ENCODE measurements around the gene TCTN3.
"Not testable (repeated sequence)": the region's sequence is repeated elsewhere in the genome, so short reads cannot be mapped to it uniquely, and the experiment has no call there.

Gene TCTN3

GRCh38 chr10:95730233-95730632 lies 36.5 kb upstream of the TCTN3 start:
- no peak for DNase-seq (ENCODE audit: extremely low read depth, low read depth)
- H3K4me3 ChIP-seq (replicated peaks; ENCODE audit: low read depth, low read length), result no peak overlapping the region
- TF ChIP-seq CTCF (IDR thresholded peaks at IDR 0.05; ENCODE audit: low read depth, low read length, missing control alignments), result no peak

DNA sequence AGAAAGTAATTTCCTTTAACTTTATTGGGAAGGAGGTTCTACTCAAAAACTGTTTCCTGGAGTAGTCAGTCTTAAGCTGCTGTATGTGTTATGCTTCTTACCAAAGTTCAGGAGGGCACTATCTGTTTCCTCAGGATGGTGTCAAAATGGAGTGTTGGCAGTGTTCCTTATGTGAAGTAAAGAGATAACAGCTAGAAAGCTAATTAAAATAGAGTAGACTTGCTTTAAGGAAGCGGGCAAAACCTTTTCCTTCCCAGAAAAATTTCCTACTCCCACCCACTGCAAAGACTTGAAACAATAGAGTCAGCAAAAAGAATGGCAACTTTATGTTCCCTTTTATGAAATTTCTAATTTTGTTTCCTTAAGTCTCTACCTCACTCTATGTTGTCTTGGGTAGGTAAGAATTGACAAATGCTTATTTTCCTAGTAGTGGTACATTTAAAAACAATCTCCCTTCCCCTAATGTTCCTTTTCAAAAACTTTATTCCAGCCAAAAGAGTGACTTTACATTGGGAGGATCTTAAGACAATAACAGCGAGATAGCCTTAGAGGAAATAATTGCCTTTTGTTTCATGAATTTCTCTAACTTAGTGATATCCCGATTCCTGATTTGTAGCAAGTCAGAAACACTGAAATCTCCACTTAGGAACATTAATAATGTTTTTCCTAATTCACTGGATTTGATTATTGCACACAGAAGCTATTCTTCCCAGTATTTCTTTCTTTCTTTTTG lies 35.8 kb upstream of the TCTN3 start:
- no peak for TF ChIP-seq CTCF (IDR thresholded peaks at IDR 0.05; ENCODE audit: low read depth, low read length, missing control alignments)
- DNase-seq (ENCODE audit: extremely low read depth, low read depth), result no peak
- no peak overlapping the region for H3K4me3 ChIP-seq (replicated peaks; ENCODE audit: low read depth, low read length)

- no peak overlapping the region for H3K4me3 ChIP-seq (replicated peaks; ENCODE audit: low read depth, low read length)
- TF ChIP-seq CTCF (IDR thresholded peaks at IDR 0.05; ENCODE audit: low read depth, low read length, missing control alignments), result no peak
- no peak for DNase-seq (ENCODE audit: extremely low read depth, low read depth)
Observed at GRCh38 chr10:95728526-95728925, 34.8 kb upstream of the TCTN3 start.

- H3K4me3 ChIP-seq (replicated peaks; ENCODE audit: low read depth, low read length); DNase-seq (ENCODE audit: extremely low read depth, low read depth): not testable (repeated sequence)
Observed at GRCh38 chr10:95722496-95722895, 28.8 kb upstream of the TCTN3 start.

DNA sequence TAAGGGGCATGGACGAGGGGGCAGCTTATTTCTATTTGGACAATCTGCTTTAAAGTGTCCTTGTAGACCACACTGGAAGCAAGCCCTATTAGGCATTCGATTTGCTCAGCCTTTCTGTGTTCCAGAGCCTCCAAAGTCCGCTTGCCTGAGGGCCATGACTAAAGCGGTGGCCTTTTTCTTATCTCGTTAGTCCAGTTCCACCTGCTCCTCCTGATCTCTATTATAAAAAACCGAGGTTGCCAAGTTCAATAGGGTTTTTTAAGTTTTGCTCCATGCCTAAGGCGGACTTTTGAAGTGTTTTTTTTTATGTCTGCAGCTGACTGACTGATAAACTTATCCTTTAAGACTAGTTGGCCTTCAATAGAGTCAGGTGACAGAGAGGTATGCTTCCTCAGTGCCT lies 27.0 kb upstream of the TCTN3 start:
- DNase-seq (ENCODE audit: extremely low read depth, low read depth), result not testable (repeated sequence)

GRCh38 chr10:95716866-95717265 lies 23.1 kb upstream of the TCTN3 start:
- H3K4me3 ChIP-seq (replicated peaks; ENCODE audit: low read depth, low read length), result no peak overlapping the region
- DNase-seq (ENCODE audit: extremely low read depth, low read depth), result no peak
- TF ChIP-seq CTCF (IDR thresholded peaks at IDR 0.05; ENCODE audit: low read depth, low read length, missing control alignments), result no peak

More for the DNA sequence above, 27.0 kb upstream of the TCTN3 start:
- not testable (repeated sequence) for H3K4me3 ChIP-seq (replicated peaks; ENCODE audit: low read depth, low read length)

DNA sequence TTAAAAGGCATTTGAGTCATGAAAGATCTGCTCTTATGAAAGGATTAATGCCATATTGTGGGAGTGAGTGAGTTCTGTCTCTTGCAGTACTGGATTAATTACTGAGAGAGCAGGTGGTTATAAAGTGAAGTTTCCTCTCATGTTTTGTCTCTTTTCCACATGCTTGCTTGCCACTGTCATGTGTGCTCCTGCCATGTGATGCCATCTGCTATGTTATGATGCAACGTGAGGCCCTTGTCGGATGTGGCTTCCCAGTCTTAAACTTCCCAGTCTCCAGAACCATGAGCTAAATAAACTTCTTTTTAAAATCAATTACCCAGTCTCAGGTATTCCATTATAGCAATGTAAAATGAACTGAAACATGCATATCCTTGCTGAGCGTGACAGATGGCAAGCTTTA lies 22.7 kb upstream of the TCTN3 start:
- no peak overlapping the region for H3K4me3 ChIP-seq (replicated peaks; ENCODE audit: low read depth, low read length)
- TF ChIP-seq CTCF (IDR thresholded peaks at IDR 0.05; ENCODE audit: low read depth, low read length, missing control alignments), result no peak
- DNase-seq (ENCODE audit: extremely low read depth, low read depth), result no peak

GRCh38 chr10:95711492-95711891 lies 17.8 kb upstream of the TCTN3 start:
- no peak for DNase-seq (ENCODE audit: extremely low read depth, low read depth)
- no peak for TF ChIP-seq CTCF (IDR thresholded peaks at IDR 0.05; ENCODE audit: low read depth, low read length, missing control alignments)
- no peak overlapping the region for H3K4me3 ChIP-seq (replicated peaks; ENCODE audit: low read depth, low read length)
